ENCODE measurements around the gene WDR82.
A peak's percentile ranks its signal among the peaks of the same experiment; 100 is the strongest.

WDR82 gene

DNA sequence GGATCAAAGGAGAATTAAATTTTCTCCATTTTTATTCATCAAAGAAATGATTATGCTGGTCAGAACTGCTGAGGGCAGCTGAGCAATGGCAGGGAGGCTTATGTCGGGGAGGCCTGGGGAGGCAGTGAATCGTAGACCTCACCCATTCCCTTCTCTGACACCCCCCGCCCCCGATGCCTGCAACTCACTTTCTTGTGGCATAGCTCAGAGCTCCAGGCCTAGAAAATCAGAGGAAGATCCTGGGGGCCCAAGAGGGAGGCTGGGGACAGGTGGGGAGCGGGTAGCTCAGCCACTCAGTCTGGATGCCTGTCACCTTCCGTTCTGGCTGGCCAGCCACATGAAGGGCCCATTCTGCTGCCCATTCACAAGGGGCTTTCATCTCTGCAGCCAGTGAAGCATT lies 36.6 kb upstream of the WDR82 start:
- TF ChIP-seq, protein P1, sequence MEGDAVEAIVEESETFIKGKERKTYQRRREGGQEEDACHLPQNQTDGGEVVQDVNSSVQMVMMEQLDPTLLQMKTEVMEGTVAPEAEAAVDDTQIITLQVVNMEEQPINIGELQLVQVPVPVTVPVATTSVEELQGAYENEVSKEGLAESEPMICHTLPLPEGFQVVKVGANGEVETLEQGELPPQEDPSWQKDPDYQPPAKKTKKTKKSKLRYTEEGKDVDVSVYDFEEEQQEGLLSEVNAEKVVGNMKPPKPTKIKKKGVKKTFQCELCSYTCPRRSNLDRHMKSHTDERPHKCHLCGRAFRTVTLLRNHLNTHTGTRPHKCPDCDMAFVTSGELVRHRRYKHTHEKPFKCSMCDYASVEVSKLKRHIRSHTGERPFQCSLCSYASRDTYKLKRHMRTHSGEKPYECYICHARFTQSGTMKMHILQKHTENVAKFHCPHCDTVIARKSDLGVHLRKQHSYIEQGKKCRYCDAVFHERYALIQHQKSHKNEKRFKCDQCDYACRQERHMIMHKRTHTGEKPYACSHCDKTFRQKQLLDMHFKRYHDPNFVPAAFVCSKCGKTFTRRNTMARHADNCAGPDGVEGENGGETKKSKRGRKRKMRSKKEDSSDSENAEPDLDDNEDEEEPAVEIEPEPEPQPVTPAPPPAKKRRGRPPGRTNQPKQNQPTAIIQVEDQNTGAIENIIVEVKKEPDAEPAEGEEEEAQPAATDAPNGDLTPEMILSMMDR (IDR thresholded peaks at IDR 0.05; ENCODE audit: extremely low read depth, insufficient read depth, missing control alignments): no peak
- in situ Hi-C loops (cut with MboI; ENCODE audit: low pct_unique_long_range_greater_than_20kb, low sequenced_read_pairs, unreplicated experiment): no loop called here
- no peak for DNase-seq (ENCODE audit: low spot score)

DNA sequence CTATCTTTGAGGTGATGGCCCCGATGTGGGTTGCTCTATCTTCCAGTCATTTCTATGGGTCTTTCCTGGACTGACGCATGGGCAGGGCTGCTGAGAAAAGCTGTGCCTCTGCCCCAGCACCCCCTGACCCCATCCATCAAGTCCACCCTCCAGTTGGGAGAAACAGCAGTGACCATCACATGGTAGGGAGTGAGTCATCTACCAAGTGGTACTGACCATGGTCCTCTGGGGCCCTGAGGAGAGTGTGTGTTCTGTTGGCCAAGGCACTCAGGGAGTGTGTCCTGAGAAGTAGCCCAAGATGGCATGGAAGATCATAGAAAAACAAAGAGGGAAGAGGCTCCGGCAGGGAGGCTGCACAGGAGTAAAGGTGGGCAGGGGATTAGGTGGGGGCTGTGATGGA lies 36.0 kb upstream of the WDR82 start:
- TF ChIP-seq, protein P1 (IDR thresholded peaks at IDR 0.05; ENCODE audit: extremely low read depth, insufficient read depth, missing control alignments): no peak
- DNase-seq (ENCODE audit: low spot score): no peak
- in situ Hi-C loops (cut with MboI; ENCODE audit: low pct_unique_long_range_greater_than_20kb, low sequenced_read_pairs, unreplicated experiment): no loop called here

DNA sequence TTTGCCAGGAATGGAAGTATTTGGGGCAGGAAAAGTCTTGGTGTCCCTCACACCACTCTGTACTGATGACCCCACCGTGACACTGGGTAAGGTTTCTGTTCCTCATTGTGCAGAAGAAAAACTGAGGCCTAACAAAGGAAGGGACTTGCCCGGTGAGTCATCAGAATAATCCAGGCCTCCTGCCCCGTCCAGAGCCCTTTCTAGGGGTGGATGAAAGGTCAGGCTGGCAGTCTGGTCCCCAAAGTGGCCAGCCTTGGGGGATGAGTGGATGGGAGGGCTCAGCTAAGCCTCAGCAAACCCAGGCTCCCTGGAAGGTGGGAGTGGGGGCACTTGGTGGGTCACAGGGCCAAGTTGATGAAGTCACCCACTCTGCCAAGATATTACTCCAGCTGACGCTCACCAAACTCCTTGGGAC lies 35.3 kb upstream of the WDR82 start:
- TF ChIP-seq, protein P1 (IDR thresholded peaks at IDR 0.05; ENCODE audit: extremely low read depth, insufficient read depth, missing control alignments): no peak
- peak; percentile 90 for DNase-seq (ENCODE audit: low spot score)
- in situ Hi-C loops (cut with MboI; ENCODE audit: low pct_unique_long_range_greater_than_20kb, low sequenced_read_pairs, unreplicated experiment): no loop called here

DNA sequence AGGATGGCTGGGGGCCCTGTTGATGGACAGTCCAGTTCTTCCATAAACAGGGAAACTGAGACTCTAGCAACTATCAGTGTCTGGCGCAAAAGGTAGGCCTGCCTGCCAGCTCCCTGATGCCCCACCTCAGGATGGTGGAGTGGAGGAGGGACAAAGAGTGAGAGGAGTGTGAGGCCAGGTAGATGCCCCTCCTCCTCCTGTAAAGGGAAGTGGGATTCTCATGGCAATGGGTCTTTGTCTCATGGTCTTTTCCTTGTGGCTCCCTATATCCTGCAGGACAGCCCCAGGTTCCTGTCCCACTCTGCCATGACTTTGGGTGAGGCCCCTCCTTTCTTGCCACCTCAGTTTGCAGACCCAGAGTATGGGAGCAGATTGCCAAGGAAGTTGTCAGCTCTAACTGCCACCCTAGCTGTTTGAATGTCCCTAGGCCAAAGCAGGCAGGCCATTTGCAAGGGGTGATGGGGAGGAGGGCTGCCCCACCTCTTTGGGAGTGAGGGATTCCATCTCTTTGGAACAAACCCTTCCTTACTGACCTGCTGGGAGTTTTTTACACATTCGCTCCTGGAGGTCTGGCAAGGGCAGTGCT lies 34.8 kb upstream of the WDR82 start:
- TF ChIP-seq, protein P1 (IDR thresholded peaks at IDR 0.05; ENCODE audit: extremely low read depth, insufficient read depth, missing control alignments): no peak
- DNase-seq (ENCODE audit: low spot score): peak; percentile 54
- in situ Hi-C loops (cut with MboI; ENCODE audit: low pct_unique_long_range_greater_than_20kb, low sequenced_read_pairs, unreplicated experiment): no loop called here

DNA sequence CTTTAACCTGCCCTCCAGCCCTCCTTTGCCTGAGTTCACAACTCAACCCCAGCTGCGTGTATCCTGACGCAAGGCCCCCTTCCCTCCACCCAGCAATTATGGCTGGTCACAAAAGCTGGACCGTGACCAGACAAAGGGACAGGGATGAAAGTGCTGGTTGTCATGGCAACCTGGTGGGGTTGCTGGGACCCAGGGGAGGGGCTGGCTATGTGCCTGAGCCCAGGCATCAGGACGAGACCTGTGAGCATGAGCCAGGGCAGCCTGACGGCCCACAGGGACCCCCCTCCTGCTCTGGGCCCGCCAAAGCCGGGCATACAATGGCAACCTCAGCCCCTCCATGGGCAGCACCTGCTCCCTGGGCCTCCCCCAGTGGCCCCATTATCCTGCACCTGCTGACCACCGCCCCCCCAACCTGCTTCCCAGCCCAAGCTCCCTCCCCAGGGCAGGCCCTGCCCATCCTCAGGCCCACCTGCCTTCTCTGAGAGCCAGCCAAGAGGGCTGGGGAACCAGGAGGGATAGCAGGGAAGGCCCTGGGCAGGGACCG lies 33.2 kb upstream of the WDR82 start:
- TF ChIP-seq, protein P1 (IDR thresholded peaks at IDR 0.05; ENCODE audit: extremely low read depth, insufficient read depth, missing control alignments): no peak
- no peak for DNase-seq (ENCODE audit: low spot score)
- in situ Hi-C loops (cut with MboI; ENCODE audit: low pct_unique_long_range_greater_than_20kb, low sequenced_read_pairs, unreplicated experiment): no loop called here

DNA sequence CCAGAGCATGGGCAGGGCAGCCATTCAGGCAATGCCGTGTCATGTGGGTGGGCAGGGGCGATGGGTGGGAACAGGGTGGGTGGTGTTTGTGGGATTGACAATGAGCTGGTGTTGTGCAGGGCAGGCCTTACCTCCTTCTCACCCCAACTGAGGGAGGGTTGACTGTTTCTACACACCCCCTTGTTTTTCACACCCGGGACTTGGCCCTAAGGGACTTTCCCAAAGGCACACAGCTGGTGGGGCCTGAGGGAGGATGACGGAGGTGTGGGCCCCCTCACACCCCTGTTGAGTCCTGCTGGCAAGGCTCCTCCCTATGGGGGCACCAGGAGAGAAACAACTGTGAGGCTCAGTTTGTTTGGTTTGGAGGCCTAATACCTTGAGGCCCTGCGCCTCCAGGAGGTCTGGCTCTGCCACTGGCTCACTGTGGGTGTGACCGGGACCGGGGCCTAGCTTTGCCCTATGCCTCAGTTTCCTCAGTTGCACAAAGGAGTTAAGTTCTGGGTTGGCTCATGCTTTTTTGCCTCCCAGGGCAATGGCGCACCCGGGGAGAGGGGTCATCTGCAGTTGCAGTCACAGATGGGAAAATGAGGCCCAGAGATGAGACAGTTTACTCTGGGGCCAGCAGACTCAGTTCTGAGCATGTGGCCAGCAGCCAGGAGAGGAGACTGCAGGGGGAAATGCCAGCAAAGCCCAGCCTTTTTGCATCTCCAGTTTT lies 32.6 kb upstream of the WDR82 start:
- DNase-seq (ENCODE audit: low spot score): peak; percentile 85
- in situ Hi-C loops (cut with MboI; ENCODE audit: low pct_unique_long_range_greater_than_20kb, low sequenced_read_pairs, unreplicated experiment): no loop called here
- TF ChIP-seq, protein P1 (IDR thresholded peaks at IDR 0.05; ENCODE audit: extremely low read depth, insufficient read depth, missing control alignments): no peak

Measured in GM13977 (cell line).